ENCODE measurements around the gene MYH1.

The MYH1 gene

GRCh38 chr17:10457952-10458351 is 60.4 kb downstream of the MYH1 start:
- TF ChIP-seq POLR2A (IDR thresholded peaks at IDR 0.05; ENCODE audit: low read depth, low read length), result no peak
- FAIRE-seq, result no peak

GRCh38 chr17:10447026-10447931 is 71.1 kb downstream of the MYH1 start:
- FAIRE-seq, result no peak
- no peak for TF ChIP-seq POLR2A (IDR thresholded peaks at IDR 0.05; ENCODE audit: low read depth, low read length)
- DNase-seq (ENCODE audit: insufficient read length, low spot score), result no peak

More at GRCh38 chr17:10457952-10458351, 60.4 kb downstream of the MYH1 start:
- no peak for DNase-seq (ENCODE audit: insufficient read length, low spot score)

Data from H54 (cell line).